NOMO-1 treated with DMSO at 0.1 percent for 48 hours (cell line): ENCODE results near the gene LOC101059915.
"Not testable (repeated sequence)": the region's sequence is repeated elsewhere in the genome, so short reads cannot be mapped to it uniquely, and the experiment has no call there.

Experiments
- DNase-seq: peaks from one replicate; lab custom pipeline; 2025; ENCODE audit not compliant: unreplicated experiment; lab: John Stamatoyannopoulos, UW

The LOC101059915 gene

GRCh38 chrX:71638409-71638808 lies 28.9 kb upstream of the LOC101059915 start:
- no peak for DNase-seq

GRCh38 chrX:71640002-71640401 lies 27.3 kb upstream of the LOC101059915 start:
- DNase-seq = no peak

- not testable (repeated sequence) for DNase-seq
Observed at GRCh38 chrX:71644406-71644805, 22.9 kb upstream of the LOC101059915 start.

GRCh38 chrX:71650333-71650969 lies 16.9 kb upstream of the LOC101059915 start:
- DNase-seq = peak; percentile 17

- peak; percentile 45 for DNase-seq
Observed at GRCh38 chrX:71652405-71652804, 14.9 kb upstream of the LOC101059915 start.

- no peak for DNase-seq
Observed at GRCh38 chrX:71653344-71653743, 14.0 kb upstream of the LOC101059915 start.

GRCh38 chrX:71657267-71657666 lies 10.1 kb upstream of the LOC101059915 start:
- no peak for DNase-seq

GRCh38 chrX:71659342-71659741 lies 8.0 kb upstream of the LOC101059915 start:
- no peak for DNase-seq

- no peak for DNase-seq
Observed at GRCh38 chrX:71659959-71660358, 7.4 kb upstream of the LOC101059915 start.

- DNase-seq = no peak
Observed at GRCh38 chrX:71660562-71661416, 6.6 kb upstream of the LOC101059915 start.

- DNase-seq = no peak
Observed at GRCh38 chrX:71661919-71662318, 5.4 kb upstream of the LOC101059915 start.

- DNase-seq = not testable (repeated sequence)
Observed at GRCh38 chrX:71662654-71663053, 4.7 kb upstream of the LOC101059915 start.

- not testable (repeated sequence) for DNase-seq
Observed at GRCh38 chrX:71663238-71663637, 4.1 kb upstream of the LOC101059915 start.

GRCh38 chrX:71664202-71664601 lies 3.1 kb upstream of the LOC101059915 start:
- not testable (repeated sequence) for DNase-seq

- DNase-seq = no peak
Observed at GRCh38 chrX:71664889-71665491, 2.4 kb upstream of the LOC101059915 start.

- DNase-seq = no peak
Observed at GRCh38 chrX:71665747-71666146, 1.6 kb upstream of the LOC101059915 start.

- no peak for DNase-seq
Observed at GRCh38 chrX:71666240-71667223, 814 bp upstream of the LOC101059915 start.

GRCh38 chrX:71668248-71668595 lies 876 bp downstream of the LOC101059915 start:
- no peak for DNase-seq

- no peak for DNase-seq
Observed at GRCh38 chrX:71669492-71669891, 2.1 kb downstream of the LOC101059915 start.

GRCh38 chrX:71669947-71670346 lies 2.6 kb downstream of the LOC101059915 start:
- not testable (repeated sequence) for DNase-seq
